ENCODE results near the gene CHD9NB. TPM values are rescaled to one million over a fixed set of nuclear protein-coding genes. Genes with fewer than 3 reads are reported as not detected.

Gene CHD9NB
- total RNA-seq, 2 donors from 2014 or later: 4.3 to 26.7 TPM

GRCh38 chr16:53071748-53072301, 19.1 kb upstream of the CHD9NB start:
- TF ChIP-seq POLR2AphosphoS5 (IDR thresholded peaks at IDR 0.05) (no peak), CTCF (IDR thresholded peaks at IDR 0.05) (no peak), POLR2A (IDR thresholded peaks at IDR 0.05) (no peak)
- no peaks in the 10 kb centered on the region for H3K4me1 ChIP-seq (replicated peaks)
- intact Hi-C loops (cut with DNase I): no loop called here
- no peaks in the 10 kb centered on the region for H3K9me3 ChIP-seq
- DNase-seq (ENCODE audit: low spot score): no peak
- H3K27ac ChIP-seq: no peak overlapping the region
- 13% methylated on average over 6 of the region's 6 CpGs for WGBS
- no peak overlapping the region for H3K4me3 ChIP-seq
- H3K27me3 ChIP-seq (replicated peaks; ENCODE audit: insufficient read depth): no peaks in the 10 kb centered on the region
- no peaks in the 10 kb centered on the region for H3K36me3 ChIP-seq

- Histone ChIP-seq H3K4me3 (no peak overlapping the region), H3K27ac (no peak overlapping the region), H3K36me3 (no peaks in the 10 kb centered on the region), H3K4me1 (replicated peaks) (no peaks in the 10 kb centered on the region), H3K27me3 (replicated peaks; ENCODE audit: insufficient read depth) (no peaks in the 10 kb centered on the region), H3K9me3 (no peaks in the 10 kb centered on the region)
- 89% methylated on average over 2 of the region's 2 CpGs for WGBS
- intact Hi-C loops (cut with DNase I): no loop called here
- no peak for DNase-seq (ENCODE audit: low spot score)
- no peak for TF ChIP-seq POLR2A (IDR thresholded peaks at IDR 0.05)
- TF ChIP-seq POLR2AphosphoS5 (IDR thresholded peaks at IDR 0.05): no peak
- no peak for TF ChIP-seq CTCF (IDR thresholded peaks at IDR 0.05)
Observed at GRCh38 chr16:53069772-53070171, 17.1 kb upstream of the CHD9NB start.

- Histone ChIP-seq H3K36me3 (no peaks in the 10 kb centered on the region), H3K27ac (no peak overlapping the region)
Observed at GRCh38 chr16:53068423-53068833, 15.7 kb upstream of the CHD9NB start.

GRCh38 chr16:53067675-53068074, 15.0 kb upstream of the CHD9NB start:
- H3K27me3 ChIP-seq (replicated peaks; ENCODE audit: insufficient read depth): no peaks in the 10 kb centered on the region
- H3K4me3 ChIP-seq: no peak overlapping the region
- intact Hi-C loops (cut with DNase I): no loop called here
- no peaks in the 10 kb centered on the region for H3K9me3 ChIP-seq
- no peaks in the 10 kb centered on the region for H3K4me1 ChIP-seq (replicated peaks)
- no peak for TF ChIP-seq POLR2AphosphoS5 (IDR thresholded peaks at IDR 0.05)
- no peak for TF ChIP-seq POLR2A (IDR thresholded peaks at IDR 0.05)
- TF ChIP-seq CTCF (IDR thresholded peaks at IDR 0.05): no peak
- 86% methylated on average over 2 of the region's 2 CpGs for WGBS
- no peaks in the 10 kb centered on the region for H3K36me3 ChIP-seq
- no peak overlapping the region for H3K27ac ChIP-seq
- DNase-seq (ENCODE audit: low spot score): no peak

More at GRCh38 chr16:53068423-53068833, 15.7 kb upstream of the CHD9NB start:
- H3K4me1 ChIP-seq (replicated peaks): no peaks in the 10 kb centered on the region
- no peak overlapping the region for H3K4me3 ChIP-seq
- intact Hi-C loops (cut with DNase I): no loop called here
- H3K27me3 ChIP-seq (replicated peaks; ENCODE audit: insufficient read depth): no peaks in the 10 kb centered on the region
- WGBS: 76% methylated on average over 4 of the region's 4 CpGs
- DNase-seq (ENCODE audit: low spot score): no peak
- H3K9me3 ChIP-seq: no peaks in the 10 kb centered on the region
- no peak for TF ChIP-seq CTCF (IDR thresholded peaks at IDR 0.05)

- H3K27ac ChIP-seq: no peak overlapping the region
- no peak for DNase-seq (ENCODE audit: low spot score)
- TF ChIP-seq POLR2AphosphoS5 (IDR thresholded peaks at IDR 0.05) (no peak), CTCF (IDR thresholded peaks at IDR 0.05) (no peak), POLR2A (IDR thresholded peaks at IDR 0.05) (no peak)
Observed at GRCh38 chr16:53065461-53066061, 12.9 kb upstream of the CHD9NB start.

More at GRCh38 chr16:53065461-53066061, 12.9 kb upstream of the CHD9NB start:
- Histone ChIP-seq H3K9me3 (no peaks in the 10 kb centered on the region), H3K4me3 (no peak overlapping the region), H3K27me3 (replicated peaks; ENCODE audit: insufficient read depth) (no peaks in the 10 kb centered on the region), H3K4me1 (replicated peaks) (no peaks in the 10 kb centered on the region), H3K36me3 (no peaks in the 10 kb centered on the region)
- intact Hi-C loops (cut with DNase I): no loop called here
- WGBS: 66% methylated on average over 6 of the region's 6 CpGs

Measured in prostate gland (tissue), 2 donors.